Measurements from ENCODE around the gene FN3KRP.

FN3KRP gene

DNA sequence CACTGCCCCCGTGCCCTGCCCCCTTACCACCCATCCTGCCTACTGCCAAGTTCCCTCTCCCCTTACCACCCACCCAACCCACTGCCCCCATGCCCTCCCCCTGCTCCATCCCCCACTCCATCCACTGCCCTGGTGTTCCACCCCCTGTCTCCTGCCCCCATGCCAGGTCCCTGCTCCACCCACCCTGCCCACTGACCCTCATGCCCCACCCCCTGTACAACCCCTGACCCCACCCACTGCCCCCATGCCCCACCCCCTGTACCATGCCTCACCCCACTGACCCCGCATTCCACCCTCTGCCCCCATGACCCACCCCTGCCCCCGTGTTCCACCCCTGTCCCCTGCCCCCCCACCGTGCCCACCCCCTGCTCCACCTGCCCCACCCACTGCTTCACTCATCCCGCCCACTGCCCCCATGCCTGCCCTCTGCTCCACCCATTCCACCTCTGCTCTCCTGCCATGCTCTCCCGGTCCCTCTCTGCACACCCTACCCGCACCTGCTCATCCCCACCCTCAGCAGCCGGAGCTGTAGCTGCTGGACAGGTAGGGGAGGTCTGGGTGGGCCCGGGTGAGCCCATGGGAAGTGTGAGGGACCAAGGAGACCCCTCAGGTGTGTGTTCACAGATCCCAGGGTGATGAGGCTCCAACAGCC is 7.4 kb upstream of the FN3KRP start:
- no peak for DNase-seq (ENCODE audit: low spot score)

DNA sequence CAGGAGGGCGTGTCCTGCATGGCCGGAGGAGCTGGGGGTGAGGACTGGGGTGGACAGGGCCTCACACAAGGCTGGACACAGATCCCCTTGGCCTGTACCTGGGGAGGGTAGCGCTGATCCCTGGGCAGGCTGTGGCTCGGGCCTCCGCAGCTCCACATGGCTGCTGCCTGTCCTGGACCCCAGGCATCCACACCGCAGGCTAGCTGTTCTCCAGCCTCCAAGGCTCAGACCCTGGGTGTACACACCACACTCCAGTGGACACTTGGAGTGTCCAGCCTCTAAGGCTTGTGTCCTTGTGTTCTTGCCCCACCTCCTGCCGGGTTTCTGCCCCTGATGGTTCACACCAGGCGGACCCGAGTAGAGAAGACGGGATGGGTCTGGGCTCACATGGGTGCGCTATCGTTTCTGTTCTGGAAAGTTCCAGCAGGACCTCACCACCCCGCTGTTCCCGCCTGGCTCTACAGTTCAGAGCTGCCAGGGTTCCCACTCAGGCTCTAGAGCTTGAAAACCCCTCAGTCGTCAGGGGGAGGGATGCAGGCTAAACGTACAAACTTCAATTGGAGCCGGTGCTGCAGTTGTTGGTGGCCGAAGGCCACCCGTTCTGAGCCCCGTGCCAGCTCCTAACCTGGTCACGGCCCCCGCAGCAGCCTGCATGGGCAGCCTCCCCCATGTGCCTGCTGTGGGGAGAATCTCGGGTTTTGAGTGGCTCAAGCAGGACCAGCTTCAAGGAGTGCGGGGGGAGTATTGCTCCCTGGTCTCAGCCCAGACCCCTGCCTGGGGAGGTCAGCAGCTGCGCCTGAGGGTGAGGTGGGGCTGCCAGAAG is 6.6 kb upstream of the FN3KRP start:
- DNase-seq (ENCODE audit: low spot score): no peak

DNA sequence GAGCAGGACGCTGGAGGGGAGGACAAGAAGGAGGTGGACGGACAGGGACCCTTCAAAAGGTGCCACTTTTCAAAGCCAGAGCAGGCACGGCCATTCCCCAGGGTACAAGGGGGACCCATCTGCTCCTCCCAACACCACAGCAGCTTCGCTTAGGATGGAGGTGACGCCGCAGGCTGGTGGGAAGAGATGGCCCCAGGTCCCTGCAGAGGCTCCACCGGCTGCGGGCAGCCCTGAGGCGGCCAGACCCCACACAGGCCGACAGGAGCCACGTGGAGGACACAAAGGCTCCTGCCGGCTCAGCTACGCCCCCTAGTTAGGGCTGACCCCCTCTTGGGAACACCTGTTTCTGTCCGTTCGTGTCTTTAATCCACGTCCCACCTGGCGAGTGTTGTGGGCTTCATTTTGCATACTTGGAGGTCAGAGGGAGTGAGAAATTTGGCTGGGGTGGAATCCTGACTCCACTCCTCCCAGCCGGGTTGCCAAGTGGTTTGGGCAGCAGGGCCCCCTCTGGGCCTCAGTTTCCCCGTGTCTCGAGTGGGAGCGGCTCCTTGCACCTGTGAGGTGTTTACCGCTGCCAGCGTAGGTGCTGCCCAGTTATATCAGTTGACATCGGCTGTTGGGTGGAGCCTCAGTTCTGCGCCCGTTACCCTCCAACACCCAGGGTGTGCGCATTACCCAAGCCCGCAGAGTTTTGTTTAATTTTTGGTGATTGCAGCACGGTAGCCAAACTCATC is 5.8 kb upstream of the FN3KRP start:
- no peak for DNase-seq (ENCODE audit: low spot score)

DNA sequence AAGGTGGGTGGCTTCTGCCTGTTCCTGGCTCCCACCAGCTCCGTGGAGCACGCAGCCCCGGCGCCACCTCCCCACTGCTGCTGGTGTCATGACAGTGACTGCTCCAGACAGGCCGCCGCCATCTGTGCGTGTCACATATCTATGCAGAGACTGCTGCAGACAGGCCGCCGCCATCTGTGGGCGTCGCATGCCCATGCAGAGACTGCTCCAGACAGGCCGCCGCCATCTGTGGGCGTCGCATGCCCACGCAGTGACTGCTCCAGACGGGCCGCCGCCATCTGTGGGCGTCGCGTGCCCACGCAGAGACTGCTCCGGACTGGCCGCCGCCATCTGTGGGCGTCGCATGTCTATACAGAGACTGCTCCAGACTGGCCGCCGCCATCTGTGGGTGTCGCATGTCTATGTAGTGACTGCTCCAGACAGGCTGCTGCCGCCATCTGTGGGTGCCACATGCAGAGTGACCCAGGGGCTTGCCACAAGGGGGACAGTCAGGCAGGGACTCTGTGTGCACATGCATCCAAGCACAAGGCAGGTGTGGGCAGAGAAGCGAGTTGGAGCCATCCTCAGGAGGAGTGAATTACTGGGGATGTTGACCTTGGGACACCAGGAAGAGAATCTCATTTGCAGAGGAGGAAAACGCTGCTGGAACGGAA is 3.3 kb upstream of the FN3KRP start:
- DNase-seq (ENCODE audit: low spot score): no peak

DNA sequence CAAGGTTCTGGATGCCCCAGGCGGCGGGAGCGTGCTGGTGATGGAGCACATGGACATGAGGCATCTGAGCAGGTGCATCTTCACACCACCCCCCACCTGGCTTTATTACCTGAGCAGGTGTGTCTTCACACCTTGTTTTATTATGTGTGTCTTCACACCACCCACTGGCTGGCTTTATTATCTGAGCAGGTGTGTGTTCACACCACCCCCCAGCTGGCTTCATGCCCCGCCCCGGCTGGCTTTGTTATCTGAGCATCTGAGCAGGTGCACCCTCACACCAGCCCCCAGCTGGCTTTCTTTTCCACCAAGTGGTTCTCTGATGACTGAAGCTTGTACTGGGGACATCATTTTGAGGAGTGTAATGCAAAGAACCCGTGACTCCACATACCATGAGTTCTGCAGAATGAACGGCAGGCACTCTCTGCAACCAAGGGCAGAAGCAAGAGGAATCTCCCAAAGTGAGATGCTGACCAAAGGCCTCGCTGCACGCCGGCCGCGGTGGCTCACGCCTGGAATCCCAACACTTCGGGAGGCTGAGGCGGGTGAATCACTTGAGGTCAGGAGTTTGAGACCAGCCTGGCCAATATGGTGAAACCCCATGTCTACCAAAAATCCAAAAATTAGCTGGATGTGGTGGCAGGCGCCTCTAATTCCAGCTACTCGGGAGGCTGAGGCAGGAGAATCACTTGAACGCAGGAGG is 2.6 kb downstream of the FN3KRP start:
- DNase-seq (ENCODE audit: low spot score): no peak

DNA sequence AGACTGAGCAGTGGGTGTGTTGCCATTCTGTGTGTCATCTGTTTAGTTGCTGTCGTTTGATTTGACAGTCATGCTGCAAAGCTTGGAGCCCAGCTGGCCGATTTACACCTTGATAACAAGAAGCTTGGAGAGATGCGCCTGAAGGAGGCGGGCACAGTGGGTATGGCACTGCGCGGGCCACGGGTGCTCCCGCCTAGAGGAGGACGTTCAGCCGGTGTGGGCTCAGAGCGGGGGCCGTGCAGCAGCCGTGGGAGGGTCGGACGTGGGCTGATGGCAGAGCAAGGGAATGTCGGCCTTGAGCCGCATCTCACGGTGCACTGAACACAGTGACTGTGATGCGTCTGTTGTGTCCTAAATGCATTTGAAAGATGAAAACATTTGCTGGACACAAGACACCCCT is 3.7 kb downstream of the FN3KRP start:
- DNase-seq (ENCODE audit: low spot score): no peak

DNA sequence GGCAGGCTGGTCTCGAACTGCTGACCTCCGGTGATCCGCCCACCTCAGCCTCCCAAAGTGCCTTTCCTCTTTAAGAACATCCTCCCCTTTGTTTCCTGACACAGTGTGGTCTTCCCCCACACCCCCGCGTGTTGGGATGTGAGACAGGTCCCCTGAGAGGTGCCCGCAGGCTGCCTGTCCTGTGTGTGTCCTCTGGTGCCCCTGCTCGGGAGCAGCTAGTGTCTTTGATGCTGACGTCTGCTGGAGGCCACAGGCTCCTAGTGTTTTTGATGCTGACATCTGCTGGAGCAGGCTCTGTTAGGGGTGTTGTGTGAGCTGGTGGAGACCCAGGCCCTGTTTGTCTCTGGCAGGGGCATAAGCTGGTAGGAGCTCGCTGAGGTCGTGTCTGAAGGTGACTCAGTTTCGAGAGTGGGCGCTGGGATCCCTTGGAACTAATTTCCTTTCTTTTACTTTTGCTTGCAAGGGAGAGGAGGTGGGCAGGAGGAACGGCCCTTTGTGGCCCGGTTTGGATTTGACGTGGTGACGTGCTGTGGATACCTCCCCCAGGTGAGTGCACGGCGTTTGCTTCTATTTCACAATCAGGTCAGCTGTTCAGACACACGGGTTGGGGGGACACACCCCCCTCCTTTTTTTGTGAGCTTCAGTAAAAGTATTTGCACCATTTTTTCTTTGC is 6.0 kb downstream of the FN3KRP start:
- DNase-seq (ENCODE audit: low spot score): no peak

DNA sequence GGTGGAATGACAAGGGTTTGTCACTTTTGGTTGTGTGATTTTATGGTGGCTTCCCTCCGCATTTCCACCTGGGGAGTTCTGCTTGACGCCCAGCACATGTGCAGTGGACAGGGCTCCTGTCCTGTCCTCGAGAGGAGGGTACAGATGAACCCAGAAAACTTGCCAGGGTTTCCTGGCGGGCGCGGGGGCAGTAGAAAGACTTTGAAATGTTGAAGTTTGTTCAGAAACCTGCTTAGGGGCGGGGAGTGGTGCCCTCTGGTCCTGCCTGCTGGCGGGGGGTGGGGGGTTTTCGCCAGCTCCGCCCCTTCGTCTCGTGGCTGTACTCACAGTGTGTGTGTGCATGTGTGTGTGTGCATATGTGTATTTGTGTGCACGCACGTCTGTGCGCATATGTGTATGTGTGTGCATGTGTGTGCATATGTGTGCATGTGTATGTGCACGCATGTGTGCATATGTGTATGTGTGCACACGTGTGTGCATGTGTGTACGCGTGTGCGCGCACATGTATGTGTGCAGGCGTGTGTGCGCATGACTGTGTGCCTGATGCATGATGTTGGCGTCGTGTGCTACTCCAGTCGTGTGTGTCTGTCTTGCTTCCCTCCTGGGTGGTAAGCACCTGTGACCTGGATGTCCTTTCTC is 6.8 kb downstream of the FN3KRP start:
- no peak for DNase-seq (ENCODE audit: low spot score)

DNA sequence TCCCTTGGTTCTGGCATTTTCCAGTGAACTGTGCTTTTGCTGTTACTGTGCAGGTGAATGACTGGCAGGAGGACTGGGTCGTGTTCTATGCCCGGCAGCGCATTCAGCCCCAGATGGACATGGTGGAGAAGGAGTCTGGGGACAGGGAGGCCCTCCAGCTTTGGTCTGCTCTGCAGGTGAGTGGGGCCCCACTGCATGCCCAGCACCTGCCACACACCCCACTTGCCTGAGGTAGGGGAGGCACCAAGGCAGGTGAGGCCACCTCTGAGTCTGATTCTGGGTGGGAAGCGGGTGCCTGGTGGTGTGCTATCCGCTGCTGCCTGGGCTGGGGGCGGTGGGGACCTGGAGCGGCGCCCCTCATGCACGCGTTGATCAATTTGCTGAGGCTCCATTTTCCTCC is 9.9 kb downstream of the FN3KRP start:
- no peak for DNase-seq (ENCODE audit: low spot score)

DNA sequence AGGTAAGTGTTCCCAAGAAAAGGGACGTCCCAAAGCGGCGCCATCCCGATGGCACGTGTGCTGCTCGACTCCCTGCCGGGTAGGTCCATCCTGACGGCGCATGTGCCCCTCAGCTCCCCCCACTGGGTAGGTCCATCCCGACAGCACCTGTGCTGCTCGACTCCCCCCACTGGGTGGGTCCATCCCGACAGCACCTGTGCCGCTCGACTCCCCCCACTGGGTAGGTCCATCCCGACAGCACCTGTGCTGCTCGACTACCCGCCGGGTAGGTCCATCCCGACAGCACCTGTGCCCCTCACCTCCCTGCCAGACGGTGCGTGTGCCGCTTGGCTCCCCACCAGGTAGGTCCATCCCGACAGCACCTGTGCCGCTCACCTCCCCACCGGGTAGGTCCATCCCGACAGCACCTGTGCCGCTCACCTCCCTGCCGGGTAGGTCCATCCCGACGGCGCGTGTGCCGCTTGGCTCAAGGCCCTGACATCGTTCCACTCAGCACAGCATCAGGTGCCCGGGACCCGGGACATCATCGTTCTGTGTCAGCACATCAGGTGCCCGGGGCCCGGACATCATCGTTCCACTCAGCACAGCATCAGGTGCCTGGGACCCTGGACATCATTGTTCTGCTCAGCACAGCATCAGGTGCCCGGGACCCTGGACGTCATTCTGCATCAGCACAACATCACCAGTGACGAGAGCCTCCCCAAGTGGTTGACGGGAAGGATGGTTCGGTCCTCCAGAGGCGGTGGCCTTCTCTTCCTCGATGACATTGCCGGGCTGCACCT is 13.2 kb downstream of the FN3KRP start:
- no peak for DNase-seq (ENCODE audit: low spot score)

DNA sequence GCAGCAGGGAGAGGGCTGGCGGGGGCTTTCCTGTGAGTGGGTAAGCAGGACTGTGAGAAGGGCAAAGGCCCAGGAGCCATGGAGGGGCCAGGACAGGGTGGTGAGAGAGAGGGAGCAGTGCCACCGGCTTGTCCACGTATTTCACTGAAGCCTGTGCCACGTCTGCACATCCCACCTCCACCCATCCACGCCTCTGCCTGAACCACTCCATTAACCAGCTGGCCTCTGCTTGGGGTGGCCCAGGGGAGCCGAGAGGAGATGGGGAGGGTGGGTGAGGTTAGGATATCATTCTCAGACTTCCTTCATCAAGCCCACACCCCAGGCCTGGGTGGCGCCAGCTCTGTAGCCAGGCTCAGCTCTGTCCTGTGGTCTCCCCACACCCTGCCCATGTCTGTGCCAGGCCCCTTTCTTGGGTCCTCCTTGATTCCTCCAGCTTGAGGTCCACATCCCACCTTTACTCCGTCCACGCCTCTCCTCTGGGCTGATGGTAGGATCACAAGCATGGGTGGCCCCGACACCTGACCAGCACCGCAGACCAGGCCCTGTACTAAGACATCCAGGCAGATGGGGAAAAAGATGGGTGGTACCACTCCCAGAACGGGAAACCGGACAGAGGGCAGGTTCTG is 15.7 kb downstream of the FN3KRP start:
- DNase-seq (ENCODE audit: low spot score): no peak

DNA sequence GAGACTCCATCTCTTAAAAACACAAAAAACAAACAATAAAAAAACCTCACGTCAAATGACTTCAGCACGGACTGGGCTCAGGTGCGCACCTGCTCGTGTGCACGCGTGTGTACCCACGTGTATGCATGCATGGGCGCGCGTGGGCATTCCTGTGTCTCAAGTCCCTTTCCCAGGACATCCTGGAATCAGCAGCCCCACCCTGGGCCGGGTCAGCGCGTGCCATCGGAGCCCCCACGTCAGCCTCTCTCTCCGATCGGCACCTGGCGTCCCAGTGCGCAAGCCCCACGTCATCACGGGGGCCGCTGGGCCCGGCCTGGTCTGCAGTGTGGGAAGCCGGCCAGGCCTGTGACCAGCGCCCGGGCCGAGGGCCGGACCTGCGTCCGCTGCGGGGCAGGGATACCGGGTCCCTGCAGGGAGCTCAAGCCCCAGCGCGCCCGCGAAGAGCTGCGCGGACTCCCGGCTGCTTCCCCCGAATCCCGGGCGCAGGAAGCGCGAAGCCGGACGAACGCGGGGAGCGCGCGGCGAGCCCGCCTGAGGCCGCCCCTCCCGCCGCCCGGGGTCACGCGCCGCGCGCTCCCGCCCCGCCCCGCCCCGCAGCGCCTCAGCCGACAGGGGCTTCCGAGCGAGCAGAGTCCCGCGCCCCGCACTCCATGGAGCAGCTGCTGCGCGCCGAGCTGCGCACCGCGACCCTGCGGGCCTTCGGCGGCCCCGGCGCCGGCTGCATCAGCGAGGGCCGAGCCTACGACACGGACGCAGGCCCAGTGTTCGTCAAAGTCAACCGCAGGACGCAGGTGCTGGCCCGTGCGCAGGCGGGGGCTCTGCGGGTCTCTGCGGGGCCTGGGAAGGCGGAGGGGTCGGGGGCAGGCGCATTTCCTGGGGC is 18.7 kb downstream of the FN3KRP start, which contains the start of gene FN3K:
TSS of gene FN3K (plus strand) at position 629 of the 880 bp plus-strand sequence. CDS start at position 651, 22 bp downstream.
- DNase-seq (ENCODE audit: low spot score): peak; percentile 72

DNA sequence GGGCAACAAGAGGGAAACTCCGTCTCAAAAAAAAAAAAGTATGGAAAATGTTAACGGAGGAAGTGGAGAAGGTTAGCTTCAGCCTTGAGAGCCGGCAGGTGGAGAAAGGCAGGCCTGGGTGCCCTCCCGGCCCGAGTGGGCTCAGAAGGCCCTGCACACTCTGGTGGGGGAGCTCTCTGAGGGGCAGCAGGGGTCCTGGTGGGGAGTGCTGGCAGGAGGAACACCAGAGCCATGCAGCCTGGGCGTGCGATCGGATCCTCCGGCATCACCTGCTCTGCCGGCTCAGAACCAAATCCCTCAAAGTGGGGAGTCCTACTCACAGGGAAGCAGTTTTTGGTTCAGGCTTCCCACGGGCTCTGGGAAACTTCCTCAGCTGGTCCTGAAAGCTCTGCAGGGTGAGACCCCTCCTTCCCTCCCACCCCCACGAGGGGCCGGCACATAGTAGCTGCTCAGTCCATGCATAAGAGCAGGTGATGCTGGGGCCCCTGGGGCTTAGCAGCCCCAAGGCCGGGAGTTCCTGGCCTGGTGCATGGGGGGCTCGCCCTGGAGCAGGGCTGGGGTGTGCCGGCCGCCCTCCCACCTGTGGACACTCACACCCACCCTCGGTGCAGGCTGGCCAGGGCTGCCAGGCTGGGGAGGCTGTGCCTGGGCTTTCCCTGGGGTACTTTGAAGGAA is 20.1 kb downstream of the FN3KRP start:
- no peak for DNase-seq (ENCODE audit: low spot score)

DNA sequence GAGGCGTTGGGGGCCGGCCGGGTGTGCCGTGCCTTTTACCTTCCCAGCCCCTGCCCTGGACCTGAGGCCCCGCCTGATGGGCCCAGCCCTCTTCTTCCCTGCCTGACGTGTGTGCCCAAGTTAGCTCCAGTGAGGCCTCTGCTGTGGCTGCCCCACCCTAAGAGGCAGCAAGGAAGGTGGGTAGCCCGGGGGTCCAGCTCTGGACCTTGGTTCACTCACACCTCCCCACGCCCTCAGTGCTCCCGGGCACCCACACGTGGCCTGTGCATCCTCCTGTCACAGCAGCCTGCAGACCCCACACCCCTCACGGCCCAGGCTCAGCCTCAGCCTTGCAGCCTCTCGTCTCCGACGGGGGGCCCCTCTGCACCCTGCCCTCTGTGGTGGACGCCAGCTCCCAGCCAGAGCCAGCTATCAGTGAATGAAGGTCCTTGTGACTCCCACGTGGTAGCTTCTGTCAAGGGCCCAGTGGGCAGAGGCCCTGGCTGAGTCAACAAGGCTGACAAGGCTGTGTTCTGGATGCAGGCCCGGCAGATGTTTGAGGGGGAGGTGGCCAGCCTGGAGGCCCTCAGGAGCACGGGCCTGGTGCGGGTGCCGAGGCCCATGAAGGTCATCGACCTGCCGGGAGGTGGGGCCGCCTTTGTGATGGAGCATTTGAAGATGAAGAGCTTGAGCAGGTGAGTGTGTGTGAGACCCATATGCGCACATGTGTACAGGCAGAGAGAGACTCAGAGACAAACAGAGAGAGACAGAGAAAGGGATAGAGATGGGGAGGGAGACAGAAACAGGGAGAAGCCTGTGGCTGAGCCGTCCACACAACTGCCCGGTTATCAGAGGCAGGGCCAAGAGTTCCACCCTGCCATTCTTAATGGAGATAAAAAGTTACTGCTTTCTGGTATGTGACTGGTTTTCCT is 21.7 kb downstream of the FN3KRP start:
- DNase-seq (ENCODE audit: low spot score): peak; percentile 98

DNA sequence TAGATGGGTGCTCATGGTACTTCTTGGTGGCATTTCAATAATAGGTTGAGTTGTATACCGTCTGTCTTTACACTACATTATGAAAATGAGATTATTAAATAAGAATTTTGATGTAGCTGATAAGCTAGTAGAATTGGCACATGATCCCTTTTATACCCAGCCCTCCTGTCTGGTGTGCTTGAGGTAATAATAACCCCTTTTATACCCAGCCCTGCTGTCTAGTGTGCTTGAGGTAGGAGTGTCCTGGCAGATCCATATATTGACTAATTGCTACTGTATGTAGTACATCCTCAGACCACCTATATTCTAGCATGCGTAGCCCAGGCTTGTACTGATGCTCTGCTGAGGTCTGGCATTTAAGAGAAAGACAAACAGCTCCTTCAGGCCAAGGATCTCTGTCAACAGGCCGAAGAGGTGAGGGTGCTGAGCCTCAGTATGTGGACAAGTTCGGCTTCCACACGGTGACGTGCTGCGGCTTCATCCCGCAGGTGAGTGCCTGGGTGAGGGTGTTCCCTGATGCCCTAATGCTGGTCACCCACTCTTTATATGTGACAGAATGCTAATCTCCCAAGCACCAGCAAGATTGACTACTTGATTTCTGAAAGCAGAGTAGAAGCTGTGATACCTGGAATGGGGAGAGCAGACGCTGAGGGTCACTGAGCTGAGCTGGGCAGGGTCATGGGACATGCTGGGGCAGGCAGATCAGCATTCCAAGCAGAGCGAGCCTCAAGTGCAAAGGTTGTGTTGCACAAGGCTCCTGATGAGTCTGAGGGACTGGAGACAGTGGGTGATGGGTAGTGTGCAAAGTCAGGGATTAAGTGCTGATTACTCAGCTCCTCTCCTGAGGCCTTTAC is 24.6 kb downstream of the FN3KRP start:
- DNase-seq (ENCODE audit: low spot score): no peak

All from globus pallidus (tissue), 1 donor.